ENCODE data around the gene SLC32A1.

The SLC32A1 gene

GRCh38 chr20:38725148-38725901, 1.0 kb downstream of the SLC32A1 start:
- no peak for DNase-seq (ENCODE audit: low spot score)

DNA sequence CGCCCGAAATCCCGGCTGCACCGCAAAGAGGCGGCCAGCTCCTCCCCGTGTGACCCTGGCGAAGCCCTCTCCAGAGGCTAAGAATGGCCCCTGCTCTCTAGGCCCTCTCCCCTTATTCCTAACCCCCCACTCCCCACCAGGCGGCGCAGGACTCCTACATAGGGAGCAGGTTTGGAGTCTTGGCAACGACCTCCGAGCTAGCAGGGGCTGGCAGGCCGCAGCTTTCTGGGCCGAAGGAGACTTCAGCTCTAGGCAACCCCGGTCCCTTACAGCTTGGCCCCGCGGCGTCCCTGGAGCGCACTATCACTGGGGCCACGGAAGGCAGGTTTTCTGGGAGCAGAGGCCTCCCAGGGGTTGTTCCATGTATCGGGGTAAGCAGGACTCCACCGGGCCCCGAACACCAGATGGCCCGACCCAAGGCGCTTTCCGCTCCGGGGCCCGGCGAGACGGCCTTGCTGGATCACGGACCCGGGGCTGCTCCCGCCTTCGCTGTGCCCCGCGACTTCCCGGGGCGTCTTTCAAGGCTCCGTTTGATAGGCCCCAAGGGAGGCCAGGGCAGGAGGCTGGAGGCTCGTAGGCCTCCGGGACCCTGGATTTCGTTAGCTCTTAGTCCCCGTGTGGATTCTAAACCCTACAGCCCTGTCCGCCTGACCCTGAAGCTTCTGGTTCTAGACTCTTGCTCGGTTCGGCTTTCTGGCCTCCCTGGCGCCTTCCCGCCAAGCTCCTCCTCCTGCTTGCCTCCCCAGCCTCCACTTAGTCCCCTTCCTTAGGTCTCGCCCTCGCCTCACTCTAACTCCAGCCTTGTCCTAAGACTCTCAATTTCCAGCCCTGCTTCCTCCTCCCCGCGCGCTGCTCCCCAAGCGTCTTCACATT, 1.9 kb downstream of the SLC32A1 start:
- DNase-seq (ENCODE audit: low spot score): peak; percentile 24

DNA sequence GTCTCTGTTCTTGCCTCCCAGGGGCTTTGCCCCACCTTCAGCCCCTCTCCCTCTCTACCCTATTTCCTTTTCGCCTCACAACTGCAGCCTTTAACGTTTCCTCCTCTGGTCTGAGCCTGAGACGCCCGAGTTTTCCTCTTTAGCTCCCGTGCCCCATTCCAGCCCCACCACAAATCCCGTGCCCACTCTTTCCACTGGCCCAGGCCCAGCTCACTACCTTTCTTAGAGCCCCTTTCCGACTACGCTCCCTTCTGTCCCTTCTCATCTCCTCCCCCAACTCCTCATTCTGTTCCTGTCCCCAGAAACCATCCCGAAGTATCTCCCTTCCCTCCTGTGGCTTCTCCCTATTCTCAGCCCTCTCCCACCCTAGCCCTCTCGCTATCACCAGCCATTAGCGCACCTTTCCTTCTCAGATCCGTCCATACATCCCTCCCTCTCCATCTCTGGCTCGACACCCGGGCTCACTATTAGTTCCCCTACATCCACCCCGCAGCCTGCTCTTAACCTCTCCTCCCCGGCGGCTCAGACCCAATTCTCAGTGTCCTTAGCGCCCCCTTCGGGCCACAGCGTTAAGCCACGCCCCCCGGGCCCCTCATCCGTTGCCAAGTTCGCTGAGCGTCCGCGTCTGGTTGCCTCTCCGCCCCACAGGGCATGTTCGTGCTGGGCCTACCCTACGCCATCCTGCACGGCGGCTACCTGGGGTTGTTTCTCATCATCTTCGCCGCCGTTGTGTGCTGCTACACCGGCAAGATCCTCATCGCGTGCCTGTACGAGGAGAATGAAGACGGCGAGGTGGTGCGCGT, 2.7 kb downstream of the SLC32A1 start:
- peak; percentile 27 for DNase-seq (ENCODE audit: low spot score)

DNA sequence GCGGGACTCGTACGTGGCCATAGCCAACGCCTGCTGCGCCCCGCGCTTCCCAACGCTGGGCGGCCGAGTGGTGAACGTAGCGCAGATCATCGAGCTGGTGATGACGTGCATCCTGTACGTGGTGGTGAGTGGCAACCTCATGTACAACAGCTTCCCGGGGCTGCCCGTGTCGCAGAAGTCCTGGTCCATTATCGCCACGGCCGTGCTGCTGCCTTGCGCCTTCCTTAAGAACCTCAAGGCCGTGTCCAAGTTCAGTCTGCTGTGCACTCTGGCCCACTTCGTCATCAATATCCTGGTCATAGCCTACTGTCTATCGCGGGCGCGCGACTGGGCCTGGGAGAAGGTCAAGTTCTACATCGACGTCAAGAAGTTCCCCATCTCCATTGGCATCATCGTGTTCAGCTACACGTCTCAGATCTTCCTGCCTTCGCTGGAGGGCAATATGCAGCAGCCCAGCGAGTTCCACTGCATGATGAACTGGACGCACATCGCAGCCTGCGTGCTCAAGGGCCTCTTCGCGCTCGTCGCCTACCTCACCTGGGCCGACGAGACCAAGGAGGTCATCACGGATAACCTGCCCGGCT, 3.4 kb downstream of the SLC32A1 start:
- no peak for DNase-seq (ENCODE audit: low spot score)

GRCh38 chr20:38728191-38728781, 4.0 kb downstream of the SLC32A1 start:
- DNase-seq (ENCODE audit: low spot score): no peak

DNA sequence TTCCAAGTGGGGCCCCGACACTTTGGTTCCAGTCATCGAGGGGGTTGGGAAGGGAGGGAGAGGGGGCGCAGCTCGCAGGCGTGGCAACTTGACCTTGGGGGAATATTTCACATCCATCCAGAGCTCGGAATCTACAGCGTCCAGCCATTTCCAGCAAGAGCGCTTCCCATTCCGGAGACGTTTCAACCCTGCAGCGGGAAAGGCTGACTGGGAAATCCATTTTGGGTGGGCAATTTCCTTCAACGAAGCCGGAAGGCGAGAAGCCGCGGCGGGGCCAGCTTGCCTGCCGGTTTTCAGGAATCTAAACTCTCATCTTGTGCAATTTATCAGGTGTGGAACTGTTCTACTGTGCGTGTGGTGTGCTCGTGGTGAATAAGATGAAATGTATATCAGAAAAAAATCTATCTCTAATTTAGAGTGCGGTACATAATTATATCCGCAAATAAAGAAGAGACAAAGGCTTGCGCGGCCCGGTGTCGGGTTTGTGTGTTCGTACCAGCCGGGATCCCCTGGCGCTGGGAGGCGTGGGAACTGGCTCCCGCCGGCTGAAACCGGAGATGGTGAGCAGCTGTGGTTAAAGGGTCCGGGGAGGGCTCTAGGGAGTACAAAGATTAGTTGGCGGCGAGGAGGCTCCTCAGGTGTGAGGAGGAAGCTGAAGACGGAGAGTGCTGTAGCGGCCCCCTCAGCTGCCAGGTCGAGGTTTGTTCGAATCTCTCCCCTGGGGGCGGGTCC, 4.8 kb downstream of the SLC32A1 start:
- no peak for DNase-seq (ENCODE audit: low spot score)

DNA sequence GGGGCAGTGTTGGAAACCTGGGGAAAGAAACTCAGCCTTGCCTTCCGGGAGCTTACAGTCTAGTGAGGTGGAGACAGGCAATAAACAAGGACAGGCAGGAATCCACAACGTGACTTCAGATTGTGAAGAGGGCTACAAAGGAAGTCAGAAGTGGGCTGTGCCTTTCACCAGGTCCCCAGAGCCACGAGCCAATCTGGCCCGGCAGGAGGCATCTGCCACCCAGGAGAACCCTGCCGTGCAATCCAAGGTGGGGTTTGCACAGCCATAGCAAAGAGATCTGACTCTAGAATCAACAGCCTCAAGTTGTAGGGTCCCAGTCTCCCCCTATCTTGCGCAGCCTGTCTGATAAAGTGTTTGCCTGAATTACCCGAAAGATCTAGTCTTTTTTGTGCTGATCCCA, 5.5 kb downstream of the SLC32A1 start:
- DNase-seq (ENCODE audit: low spot score): no peak

DNA sequence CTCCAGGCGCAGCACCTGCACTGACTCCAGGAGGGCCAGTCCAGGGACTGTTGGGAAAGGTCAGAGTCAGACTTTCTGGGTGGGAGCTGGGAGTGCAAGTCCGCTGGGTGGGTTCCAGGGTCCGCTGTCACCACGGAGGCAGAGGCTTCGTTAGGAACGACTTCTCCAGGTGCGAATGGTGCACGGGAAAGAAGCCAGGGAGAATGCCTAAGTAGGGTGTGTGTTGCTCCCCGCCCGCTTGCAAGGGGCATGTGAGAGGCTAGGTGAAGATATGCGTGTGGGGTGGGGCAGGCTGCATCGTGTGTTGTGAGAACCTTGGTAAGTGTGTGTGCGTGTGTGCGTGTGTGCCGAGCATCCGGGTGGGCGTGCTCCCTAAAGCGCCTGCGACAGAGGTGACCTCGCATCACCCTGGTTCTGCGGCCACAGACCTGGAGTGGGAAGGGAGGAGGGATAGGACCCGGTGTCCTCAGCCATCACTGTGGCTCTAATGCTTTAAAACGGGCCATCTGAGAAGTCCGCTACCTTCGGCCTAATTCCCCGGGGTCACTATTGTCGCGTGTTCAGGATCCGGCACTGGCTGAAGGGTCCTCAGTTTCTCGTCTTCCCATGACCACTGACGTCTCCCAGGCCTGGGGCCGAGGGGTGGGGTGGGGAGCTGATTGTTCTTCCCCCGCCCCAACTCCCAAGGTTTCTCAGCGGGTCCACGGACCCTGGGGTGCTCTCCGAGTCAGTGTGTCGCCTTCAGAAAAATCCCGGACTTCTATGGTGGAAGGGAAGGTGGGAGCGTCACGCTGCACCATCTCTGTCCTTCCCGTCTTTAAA, 6.1 kb downstream of the SLC32A1 start:
- DNase-seq (ENCODE audit: low spot score): no peak

DNA sequence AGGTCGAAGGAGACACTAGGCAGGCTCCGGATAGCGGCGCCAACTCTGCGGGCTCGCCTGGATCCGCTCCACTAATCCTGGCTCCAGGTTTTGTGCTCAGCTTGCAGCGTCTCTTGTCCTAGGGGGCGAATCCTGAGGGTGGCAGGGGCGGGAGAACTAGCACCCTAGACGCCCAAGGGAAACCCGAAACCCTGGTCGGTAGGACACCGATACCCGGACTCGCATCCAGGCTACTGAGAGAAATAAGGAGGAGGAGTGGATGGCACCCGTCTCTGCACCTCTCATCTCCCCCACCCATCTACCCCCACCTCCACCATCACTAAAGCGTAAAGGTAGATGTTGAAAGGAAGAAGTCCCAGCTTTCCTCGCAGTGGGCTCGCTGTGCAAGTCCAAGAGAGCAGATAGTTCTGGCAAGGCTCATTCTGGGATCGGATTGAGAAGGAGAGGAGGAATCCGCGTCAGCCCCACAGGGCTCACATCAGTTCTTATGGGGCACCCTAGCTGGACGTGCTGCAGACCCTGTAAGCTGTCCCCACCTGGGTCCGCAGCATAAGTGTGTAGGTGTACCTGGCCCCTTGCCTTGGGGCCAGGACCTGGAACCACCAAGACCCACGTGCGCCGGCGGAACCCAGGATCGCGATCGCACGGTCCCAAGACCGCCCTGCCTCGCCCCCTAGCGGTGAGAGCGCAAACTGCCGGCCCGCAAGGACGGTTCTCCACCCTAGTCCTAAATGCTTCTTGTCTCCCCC, 6.9 kb downstream of the SLC32A1 start:
- peak; percentile 77 for DNase-seq (ENCODE audit: low spot score)

DNA sequence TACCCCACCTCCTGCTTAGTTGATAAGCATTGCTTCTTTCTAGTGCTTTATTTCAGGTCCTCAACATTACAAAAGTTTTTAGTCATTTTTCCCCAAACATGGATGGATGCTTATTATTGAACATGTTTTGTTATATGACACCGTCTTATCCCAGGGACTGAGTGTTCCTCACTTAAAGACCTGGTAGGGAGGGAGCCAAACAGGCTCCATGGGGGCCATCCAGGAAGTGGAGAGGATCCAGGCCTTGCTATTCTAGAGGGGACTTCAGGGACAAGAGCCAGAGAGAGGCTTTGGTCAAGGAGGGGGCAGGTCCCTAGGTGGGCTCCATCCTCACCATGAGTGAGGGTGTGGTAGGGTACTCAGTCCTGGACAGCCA, 7.4 kb downstream of the SLC32A1 start:
- DNase-seq (ENCODE audit: low spot score): no peak

DNA sequence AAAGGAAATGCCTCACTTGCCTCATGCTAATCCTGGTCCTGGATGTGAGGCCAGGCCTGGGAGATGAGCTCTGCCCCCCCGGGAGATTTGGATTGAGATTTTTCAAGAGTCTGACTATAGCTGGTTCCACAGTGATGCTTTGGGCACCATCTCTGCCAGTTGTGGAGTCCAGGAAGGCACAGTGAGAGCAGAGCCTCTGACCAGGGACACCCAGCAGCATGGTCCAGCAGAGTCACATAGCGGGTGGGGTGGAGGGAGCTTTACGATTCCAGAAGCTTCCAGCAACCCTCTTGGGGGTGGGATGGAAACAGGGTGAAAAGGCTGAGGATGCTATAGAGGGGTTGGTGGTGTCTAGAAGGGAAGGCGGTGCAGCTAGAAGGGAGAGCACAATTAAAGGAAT, 8.7 kb downstream of the SLC32A1 start:
- no peak for DNase-seq (ENCODE audit: low spot score)

DNA sequence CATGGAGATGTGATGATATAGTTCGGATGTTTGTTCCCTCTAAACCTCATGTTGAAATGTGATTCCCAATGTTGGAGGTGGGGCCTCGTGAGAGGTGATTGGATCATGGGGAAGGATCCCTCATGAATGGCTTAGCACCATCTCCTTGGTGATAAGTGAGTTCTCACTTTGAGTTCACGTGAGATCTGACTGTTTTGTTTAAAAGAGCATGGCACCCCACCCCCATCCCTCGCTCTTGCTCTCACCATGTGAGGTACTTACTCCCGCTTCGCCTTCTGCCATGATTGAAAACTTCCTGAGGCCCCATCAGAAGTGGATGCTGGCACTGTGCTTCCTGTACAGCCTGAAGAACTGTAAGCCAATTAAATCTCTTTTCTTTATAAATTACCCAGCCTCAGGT, 10.9 kb downstream of the SLC32A1 start:
- no peak for DNase-seq (ENCODE audit: low spot score)

GRCh38 chr20:38737887-38738286, 13.6 kb downstream of the SLC32A1 start:
- DNase-seq (ENCODE audit: low spot score): no peak

DNA sequence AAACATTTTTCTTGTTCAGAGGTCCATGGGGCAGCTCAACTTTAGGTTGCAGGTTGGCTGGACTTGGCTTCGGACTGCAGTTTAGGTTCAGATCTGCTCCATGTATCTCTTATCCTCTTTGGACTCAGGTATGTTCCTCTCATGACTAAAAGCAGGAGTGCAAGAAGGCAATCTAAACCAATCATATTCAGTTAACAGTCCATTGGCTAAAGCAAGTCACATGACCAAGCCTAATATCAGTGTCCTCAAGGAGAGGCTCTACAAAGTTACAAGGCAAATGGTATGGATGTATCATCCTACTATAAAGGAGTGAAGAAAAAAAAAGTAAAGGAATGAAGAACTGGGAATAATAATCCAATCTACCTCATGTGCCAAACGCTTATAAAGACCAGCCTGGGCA, 21.5 kb downstream of the SLC32A1 start:
- DNase-seq (ENCODE audit: low spot score): no peak

DNA sequence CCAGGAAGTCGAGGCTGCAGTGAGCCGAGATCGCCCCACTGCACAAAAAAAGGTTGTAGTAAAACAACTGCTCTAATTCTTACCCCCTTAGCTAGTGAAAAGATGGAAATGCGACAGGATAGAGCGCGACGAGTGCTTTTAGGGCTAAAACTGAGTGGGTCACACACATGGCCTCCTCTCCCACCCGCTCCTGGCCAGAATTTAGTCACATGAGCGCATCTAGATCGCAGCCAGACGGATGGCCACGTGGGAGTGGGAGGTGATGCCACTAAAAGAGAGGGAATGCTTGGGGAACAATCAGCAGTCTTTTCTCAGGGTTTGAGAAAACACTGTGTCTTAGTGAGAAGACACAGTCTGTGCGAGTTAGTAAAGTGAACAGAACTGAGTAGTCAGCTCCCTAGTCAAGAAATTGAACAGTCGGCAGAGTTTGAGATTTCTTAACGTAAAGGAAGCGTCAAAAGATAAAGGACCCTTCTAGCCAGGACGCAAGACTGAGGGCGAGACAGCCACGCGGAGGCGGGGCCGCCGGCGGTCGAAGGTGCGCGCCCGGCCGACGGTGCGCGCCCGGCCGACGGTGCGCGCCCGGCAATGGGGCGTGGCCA, 23.3 kb downstream of the SLC32A1 start:
- no peak for DNase-seq (ENCODE audit: low spot score)

GRCh38 chr20:38748097-38748860, 24.0 kb downstream of the SLC32A1 start, which contains the start of gene ACTR5:
Gene ACTR5, plus strand, starts transcription at chr20:38748460. Its CDS starts 19 bp downstream, at chr20:38748479.
- peak; percentile 97 for DNase-seq (ENCODE audit: low spot score)

- peak; percentile 57 for DNase-seq (ENCODE audit: low spot score)
Observed at GRCh38 chr20:38748861-38749149, 24.5 kb downstream of the SLC32A1 start.

DNA sequence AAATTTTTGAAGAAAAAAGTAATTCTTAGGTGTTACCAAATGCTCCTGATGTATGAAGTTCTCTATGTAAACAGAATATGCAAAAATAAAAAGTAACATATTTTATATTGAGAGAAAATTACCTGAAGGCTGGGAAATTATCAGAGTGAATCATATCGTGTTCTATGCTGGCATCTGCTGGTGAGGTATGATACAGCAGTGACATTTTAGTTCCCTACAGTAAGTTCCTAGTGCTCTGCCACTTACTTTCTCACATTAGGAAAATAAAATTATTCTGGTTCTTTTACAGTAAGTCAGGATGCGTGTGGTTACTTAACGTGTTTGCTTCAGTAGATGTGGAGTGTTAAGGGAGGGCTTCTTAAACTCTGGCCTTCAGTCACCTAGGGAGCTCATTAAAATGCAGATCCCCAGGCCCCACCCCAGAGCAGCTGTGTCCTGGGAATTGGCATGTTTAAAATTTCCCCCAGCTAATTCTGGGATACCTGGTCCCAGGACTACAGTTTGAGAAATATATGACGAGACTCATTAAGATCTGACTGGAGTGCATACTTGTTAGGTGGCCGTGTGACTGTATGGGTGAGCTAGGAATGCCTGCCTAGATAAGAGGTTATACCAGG, 27.2 kb downstream of the SLC32A1 start:
- peak; percentile 57 for DNase-seq (ENCODE audit: low spot score)

All from CD4-positive, alpha-beta T cell treated with Interleukin-2 at 100 ng/mL for 4 hours (primary cell).